Dedifferentiated amniotic fluid mesenchymal stem cell (primary cell): Measurements from ENCODE around the gene NETO2.
"Not testable (repeated sequence)": the region's sequence is repeated elsewhere in the genome, so short reads cannot be mapped to it uniquely, and the experiment has no call there.

Experiments used
- DNase-seq: peaks from one replicate; pipeline ENCODE4 v3.0.0-alpha.2; 2016; ENCODE audit errors: extremely low spot score

Gene NETO2

DNA sequence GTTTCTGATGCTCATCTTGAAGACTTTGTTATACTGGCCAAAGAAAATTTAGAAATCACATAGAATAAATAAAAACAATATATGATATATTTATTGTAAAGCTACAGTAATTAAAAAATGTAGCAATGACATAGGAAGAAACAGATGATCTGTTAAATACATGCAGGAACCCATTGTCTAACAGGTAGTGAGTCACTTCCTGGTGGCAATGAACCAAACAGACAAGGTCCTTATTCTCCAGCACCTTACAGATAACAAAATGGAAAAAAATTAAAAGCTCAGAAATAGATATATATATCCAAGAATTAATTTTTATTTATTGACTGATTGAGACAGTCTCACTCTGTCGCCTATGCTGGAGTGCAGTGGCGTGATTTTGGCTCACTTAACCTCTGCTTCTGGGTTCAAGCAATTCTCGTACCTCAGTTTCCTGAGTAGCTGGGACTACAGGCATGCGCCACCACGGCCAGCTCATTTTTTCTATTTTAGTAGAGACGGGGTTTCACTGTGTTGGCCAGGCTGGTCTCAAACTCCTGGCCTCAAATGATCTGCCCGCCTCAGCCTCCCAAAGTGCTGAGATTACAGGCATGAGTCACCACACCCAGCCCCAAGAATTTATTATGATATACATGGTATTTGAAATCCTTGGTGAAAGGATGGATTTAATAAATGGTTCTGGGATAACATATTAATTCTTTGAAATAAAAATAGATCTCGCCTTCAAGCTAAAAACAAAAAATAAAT is 7.5 kb downstream of the NETO2 start:
- no peak for DNase-seq

DNA sequence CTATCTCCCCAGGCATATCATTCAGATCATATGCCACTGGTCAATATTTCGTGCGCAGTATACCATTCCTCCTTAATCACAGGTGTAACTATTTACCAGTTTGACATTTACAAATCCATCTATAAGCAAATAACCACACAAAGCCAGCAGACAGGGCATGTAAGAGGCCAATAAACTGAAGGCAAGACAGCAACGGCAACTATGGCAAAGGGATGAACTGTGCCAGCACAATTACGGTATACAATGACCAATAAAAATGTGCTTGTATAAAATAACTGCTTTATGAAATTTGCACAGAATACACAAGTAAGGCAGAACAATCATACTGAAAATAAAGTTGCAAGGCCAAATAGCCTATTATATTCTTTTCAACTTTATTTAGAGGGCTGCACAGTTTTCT is 9.2 kb downstream of the NETO2 start:
- DNase-seq, result no peak

DNA sequence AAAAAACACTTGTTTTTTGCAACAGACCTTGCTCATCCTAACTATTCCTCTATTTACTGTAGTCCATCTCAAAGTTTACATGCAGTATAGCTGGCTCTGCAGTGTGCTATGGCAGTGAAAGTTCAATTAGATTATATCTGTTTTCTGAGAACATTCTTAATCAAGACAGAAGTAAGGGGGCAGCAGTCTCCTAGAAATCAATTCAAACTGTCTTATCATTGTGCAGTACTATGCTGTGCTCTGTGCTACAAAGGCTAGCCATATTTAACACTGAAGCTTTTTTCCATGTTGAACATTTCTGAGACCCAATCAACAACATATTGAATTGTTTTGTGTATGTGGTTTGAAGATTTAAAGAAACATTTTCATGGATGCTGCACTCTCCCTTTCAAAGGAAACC is 11.4 kb downstream of the NETO2 start:
- no peak for DNase-seq

DNA sequence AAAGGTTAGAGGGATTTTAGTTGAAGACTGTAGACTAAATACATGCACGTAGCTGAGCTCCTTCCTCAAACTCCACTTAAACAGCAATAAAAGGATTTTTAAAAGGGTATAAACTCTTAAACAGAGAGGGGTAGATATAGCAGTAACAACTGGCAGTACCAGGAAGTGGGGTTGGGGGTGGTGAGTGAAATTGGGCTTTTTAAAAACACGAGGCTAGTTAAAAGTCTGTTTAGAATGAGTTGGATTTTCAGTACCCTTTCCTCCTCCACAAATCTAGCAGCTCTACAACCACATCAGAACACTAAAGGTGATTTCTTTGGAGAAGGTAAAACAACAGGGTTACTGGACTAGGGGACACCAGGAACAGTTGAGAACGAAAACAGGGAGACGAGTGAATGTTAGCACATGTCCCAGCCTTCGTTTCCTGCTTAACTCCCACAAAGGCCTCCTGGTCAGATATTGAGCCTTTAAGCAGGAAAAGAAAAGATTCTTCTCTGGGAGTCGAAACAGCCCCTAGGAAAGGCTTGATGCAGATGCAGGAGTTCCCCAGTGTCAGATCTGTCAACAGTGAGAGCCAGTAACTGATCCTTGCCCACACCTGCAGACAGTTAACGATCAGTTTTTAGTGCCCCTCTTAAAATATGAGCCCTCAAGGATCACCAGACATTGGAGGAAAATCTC is 13.8 kb downstream of the NETO2 start:
- DNase-seq, result no peak

DNA sequence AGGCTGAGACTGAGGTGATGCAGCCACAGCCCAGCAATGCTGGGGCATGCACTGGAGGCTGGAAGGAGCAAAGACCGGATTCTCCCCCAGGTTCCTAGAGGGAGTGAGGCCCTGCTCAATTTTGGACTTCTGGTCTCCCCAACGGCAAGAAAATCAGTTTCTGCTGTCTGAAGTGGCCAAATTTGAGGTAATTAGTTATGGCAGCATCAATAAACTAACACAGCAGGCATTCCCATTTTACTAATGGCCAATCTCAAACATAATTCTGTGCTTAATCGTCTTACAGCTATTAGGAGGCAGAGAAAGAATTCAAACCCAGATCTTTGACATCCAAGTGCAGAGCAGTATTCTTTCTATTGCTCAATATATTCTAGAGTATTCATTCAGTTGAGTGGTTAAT is 16.2 kb downstream of the NETO2 start:
- no peak for DNase-seq

DNA sequence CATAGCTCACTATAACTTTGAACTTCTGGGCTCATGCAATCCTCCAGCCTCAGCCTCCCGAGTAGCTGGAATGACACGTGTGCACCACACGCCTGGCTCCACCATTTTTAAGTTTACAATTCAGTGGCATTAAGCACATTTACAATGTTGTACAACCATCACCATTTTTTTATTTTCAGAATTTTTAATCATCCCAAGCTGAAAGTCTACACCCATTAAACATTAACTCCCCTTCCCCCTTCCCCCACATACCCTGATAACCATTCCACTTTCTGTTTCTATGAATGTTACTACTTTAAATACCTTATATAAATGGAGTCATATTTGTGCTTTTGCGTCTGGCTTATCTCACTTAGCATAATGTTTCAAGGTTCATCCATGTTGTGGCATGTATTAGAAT is 18.0 kb downstream of the NETO2 start:
- DNase-seq, result no peak

DNA sequence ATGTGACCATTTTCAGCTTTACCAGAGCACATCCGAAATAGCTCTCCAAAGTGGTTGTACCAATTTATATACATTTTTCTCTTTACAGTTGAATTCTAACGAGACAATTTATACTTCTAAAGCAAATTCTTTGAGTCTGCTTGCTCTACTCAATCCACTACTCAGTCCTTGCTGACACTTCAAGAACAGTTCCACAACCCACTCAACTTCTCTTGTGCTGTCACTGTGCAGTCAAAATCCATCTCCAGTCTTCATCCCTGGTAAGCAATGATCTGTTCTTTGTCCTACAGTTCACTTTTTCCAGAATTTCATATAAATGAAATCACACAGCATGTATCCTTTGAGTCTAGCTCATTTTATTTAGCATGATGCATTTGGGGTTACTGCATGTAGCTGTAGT is 30.6 kb downstream of the NETO2 start:
- DNase-seq, result no peak

DNA sequence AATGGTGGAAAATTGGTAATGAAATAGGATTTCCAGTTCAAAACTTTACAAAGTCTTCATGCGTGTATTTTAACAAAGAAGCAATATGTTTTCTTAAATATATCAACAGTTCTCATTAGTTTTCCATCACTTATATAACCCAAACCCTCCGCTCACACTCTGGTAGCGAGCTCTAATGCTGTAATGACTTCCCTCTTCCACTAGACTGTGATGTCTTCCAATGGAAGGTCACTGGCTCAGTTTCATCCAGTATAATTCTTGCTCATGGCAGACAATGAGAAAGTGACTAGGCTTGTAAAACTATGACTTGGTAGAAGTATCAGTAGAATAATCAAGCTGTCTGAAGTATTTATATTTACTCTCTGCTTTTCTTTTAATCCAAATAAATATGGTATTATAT is 32.8 kb downstream of the NETO2 start:
- DNase-seq, result no peak

DNA sequence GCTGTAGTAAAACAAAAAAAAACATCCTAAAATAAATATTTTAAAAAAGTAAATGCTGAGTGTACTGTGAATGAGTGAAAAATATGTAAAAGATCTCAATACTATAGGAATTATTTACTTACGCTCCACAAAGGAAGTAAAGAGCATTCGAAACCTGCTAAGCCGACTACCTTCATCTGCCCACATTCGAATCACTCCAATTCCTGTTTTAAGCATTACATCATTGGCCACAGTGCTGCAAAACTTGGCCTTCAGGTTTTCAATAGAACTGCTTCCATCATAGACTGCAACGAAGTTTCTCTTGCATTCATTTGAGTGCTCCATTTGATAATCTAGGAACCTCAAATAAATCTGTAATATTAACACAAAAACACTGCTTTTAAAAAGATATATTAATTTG is 34.4 kb downstream of the NETO2 start:
- no peak for DNase-seq

DNA sequence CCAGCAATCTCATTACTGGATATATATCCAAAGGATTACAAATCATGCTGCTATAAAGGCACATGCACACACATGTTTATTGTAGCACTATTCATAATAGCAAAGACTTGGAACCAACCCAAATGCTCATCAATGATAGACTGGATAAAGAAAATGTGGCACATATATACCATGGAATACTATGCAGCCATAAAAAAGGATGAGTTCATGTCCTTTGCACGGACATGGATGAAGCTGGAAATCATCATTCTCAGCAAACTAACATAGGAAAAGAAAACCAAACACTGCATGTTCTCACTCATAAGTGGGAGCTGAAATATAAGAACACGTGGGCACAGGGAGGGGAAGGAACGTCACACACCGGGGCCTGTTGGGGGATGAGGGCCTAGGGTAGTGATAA is 40.8 kb downstream of the NETO2 start:
- not testable (repeated sequence) for DNase-seq

DNA sequence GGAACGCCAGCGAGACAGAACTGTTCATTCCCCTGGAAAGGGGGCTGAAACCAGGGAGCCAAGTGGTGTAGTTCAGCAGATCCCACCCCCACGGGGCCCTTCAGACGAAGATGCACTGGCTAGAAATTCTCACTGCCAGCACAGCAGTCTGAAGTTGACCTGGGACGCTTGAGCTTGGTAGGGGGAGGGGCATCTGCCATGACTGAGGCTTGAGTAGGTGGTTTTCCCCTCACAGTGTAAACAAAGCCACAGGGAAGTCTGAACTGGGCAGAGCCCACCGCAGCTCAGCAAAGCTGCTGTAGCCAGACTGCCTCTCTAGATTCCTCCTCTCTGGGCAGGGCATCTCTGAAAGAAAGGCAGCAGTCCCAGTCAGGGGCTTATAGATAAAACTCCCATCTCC is 46.6 kb downstream of the NETO2 start:
- not testable (repeated sequence) for DNase-seq

DNA sequence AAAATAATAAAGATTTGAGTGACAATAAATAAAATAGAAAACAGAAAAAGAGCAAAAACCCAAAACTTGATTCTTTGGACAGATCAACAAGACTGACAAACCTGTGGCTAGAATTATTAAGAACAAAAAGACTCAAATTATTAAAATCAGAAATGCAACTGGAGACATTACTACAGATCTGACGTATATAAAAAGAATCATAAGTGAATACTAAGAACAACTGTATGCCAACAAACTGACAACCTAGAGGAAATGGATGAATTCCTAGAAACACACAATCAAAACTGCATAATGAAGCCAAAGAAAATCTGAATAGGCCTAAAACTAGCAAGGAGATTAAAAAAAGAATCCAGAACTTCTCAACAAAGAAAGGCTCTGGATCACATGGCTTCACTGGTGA is 47.4 kb downstream of the NETO2 start:
- DNase-seq, result no peak

DNA sequence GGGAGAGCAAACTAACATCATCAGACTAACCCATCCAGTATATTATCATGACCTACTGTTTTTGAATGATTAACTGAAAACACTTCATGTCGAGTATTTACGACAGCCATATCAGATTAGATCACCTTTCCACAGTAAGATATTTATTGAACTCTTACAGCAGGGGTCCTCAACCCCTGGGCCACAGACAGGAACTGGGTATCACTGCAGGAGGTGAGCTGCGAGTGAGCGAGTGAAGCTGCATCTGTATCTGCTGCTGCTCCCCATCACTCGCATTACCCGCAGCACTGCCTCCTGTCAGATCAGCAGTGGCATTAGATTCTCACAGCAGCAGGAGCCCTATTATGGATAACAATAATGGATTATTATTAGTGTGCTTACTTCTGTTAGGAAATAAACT is 59.5 kb downstream of the NETO2 start:
- DNase-seq, result no peak

DNA sequence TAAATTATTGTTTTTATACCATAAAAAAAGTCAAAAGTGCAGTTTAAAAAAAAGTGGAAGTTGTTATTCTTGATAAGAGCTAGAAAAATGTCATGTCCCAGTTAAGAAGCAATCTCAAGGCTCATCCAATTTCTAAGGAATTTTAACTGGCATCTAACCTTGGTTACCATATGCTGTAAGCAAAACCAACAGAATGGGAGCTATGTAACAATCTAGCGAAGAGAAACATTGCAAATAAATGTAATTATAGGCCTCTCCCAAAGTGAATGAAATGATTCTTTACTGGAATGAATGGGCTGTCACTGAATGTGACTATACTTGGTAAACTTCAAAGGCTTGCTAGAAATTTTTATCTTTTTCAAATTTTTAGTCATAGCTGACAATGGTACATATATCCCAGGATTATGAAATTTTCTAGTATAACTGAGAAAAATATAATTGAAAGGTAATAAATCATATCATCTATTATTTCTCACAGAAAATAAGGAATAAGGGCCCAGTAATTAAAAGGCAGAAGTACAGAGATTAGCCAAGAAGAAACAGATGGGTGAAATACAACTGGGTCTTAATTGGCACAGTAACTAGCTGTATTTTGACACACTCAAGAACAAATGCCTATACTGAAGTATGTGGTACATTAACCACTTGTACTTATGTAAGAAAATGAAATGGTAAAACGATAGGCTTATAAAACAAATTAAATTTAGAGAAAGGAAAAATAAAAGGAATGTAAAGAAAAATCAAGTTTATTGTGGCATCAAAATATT is 61.5 kb downstream of the NETO2 start:
- DNase-seq, result no peak

DNA sequence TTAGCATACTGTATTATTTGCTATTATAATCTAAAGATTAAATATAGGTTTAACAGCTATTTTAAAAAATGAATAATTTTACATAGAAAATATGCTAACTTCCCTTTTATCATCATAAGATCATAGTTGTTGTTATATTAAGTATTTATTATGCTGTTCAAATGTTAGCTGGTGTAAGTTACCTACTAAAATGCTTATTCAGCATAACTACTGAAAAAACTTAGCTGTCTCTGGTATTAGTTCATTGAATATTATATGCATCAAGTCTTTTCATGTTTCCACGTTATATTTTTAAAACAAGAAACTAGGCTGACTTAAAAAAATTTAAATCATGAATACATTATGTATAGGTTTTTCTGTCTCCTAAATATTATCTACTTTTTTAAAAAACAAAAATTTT is 62.6 kb downstream of the NETO2 start:
- no peak for DNase-seq

DNA sequence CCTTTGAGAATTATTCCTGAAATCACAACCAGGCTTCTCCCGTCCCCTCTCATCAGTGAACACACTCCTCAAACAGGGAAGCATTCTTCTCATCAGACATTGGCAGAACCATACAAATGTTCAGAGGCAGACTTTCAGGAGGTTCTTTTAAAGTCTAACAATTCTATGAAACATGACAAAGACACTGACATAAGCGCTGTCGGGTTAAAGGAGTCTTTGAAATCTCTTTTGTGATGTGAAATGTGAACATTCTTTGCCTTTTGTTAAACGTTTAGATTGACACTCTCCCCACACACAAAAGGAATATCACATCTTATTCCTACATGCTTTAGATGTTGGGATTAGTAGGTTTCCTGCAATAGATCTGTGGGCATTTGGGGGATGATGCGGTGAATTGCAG is 63.9 kb downstream of the NETO2 start:
- no peak for DNase-seq

DNA sequence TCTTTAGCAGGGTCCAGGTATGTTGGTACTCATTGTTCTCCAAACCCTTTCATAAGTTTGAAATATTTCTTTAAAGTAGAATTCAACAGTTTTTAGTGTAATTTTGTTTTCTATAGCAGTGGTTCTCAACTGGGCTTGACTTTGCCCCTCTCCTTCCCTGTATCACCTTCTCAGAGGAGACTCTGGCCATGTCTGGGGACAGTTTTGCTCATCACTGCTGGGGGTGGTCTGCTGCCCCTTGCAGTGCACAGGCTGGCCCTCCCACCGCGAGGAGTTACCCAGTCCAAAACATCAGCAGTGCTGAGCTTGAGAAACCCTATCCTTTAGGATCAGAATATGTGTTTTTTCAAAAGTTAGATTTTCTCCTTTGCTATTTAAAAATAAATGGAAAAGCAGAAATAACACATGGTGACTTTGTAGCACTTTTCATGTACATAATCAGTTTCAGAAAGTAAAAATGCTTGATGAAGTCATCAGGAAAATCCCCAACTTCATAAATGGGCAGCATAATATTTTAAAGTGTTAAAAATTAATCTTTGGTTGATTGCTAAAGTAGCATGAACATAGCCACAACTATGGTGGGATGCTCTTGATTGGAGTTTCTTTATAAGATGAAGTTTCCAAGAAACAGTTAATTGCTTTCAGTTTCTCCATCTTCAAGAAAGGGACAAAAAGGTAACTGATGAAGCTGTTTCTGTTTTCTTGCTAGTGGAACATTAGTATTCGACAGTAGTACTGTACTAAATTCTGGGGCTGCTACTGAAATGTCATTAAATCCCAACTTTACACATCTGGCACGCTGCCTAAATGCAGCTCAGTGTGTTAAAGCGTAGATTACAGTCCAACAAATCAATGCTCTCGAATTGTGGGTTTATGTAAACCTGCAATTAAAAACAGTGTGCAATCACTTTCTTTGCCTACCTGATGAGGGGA is 70.3 kb downstream of the NETO2 start:
- no peak for DNase-seq

DNA sequence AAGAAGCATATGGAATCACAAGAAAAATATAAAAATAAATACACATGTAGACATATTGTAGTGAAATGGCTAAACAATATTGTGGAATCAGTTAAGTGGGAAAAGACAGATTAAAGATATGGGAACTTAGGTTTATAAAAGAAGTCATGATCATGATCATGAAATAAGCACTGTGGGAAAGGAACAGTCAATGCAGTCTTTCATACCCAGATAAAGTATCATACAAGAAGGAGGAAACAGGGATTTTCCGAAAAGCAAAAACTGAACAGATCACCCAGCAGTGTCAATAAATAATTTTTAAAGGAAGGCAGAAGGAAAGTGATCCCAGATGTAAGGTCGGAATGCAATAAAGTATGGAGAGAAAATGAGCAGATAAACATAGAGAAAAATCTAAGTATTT is 71.6 kb downstream of the NETO2 start:
- DNase-seq, result no peak

DNA sequence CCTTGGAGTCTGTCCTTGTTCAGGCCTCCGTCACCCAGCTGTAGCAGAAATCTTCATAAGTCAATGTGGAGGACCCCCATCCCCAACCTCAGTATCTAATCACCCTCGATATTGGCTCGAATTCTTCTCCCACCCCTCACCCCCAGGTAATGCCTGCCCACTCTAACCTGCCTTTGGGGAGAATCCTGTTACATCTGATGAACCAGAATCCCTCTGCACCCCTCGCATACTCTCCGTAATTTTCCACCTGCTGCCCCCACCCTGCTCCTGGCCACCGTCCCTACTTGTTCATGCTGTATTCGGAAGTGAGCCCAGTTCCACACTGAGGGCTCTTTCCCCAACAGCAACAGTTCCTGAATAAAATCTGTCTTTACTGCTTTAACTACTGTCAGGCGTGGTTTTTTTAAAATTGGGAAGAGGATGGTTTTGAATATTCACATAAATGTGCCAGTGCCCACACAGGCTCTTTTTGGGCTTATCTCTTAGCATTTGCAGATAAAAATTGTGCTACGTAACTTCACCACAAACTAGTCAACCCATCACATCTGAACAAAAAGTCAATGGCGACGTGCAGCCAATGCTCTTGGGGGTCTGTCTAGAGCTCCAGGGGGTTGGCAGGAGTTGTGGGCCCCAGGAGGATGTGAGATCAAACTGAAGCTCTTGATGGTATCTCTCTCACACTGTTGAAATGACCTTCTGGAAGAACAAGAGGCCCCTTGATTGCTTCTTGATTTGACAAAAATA is 73.7 kb downstream of the NETO2 start:
- DNase-seq, result no peak

DNA sequence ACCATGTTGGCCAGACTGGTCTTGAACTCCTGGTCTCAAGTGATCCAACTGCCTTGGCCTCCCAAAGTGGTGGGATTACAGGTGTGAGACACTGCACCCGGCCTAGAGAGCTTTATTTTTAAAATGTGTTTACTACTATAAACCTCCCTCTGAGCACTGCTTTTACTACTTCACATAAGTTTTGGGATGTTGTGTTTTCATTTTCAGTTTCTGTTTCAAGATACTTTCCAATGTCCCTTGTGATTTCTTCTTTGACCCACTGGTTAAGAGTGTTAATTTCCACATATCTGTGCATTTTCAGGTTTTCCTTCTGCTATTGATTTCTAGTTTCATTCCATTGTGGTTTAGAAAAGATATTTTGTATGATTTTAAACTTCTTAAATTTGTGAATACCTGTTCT is 74.4 kb downstream of the NETO2 start:
- DNase-seq, result no peak

DNA sequence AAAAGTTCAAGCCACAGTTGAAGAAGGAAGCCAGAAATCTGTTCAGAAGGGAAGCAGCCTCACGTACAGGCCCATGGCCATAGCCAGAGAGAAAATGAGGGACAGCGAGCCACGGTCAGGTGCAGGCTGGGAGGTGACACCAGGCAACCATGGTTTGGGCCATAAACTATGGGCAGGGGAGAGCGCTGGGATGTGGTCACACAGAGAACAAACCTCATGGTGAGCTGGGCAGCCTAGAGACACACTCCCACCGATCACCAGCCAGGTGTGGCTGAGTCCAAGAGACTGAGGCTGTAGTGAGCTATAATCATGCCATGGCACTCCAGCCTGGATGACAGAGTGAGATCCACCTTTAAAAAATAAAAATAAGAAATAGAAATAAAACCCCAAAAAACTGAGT is 76.5 kb downstream of the NETO2 start:
- DNase-seq, result no peak
